DND-41 (cell line): ENCODE data around the gene E2F4.

ENCODE experiments used
- EZH2 ChIP-seq: IDR thresholded peaks from 3 replicates; pipeline ENCODE4 v1.6.1; 2012; ENCODE audit warnings: borderline replicate concordance, low read depth, mild to moderate bottlenecking, moderate library complexity, low read length, inconsistent platforms; ENCODE audit not compliant: severe bottlenecking
- TF ChIP-seq, protein P1 (sequence below): IDR thresholded peaks from 2 replicates; pipeline ENCODE4 v1.5.1; 2012; ENCODE audit warnings: borderline replicate concordance, low read length, moderate library complexity, mild to moderate bottlenecking; ENCODE audit not compliant: poor library complexity, severe bottlenecking; ENCODE audit errors: extremely low read depth

DNA sequence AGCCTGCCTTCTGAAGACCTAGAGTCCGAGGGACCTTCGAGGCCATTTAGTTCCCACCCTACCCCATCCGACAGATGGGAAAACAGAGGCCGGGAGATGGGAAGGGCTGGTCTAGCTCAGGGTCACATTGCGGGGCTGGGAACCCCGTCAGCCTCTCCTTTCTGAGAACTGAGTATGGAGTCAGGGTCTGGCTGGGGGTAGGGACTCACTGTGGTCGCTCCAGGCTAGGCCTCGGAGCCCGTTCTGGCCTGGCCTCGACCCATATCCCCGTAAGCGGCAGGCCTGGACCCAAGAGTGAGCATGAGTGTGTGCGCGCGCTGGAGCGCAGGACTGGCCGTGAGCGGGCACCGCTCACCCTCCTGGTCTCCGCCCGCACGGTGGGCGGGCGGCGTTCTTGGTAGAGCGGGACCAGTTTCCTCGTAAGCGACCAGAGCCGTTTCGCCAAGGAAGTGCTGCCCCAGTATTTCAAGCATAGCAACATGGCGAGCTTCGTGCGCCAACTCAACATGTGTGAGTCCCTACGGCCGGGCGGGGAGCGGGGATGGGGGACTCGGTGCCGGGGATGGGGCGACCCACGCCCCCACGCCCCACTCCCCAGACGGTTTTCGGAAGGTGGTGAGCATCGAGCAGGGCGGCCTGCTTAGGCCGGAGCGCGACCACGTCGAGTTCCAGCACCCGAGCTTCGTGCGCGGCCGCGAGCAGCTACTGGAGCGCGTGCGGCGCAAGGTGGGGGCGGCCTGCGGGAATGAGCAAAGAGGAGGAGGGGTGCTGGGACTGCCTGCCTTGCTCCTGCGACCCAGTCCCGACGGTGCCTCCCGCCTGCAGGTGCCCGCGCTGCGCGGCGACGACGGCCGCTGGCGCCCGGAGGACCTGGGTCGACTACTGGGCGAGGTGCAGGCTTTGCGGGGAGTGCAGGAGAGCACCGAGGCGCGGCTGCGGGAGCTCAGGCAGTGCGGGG is 26.6 kb upstream of the E2F4 start:
- TF ChIP-seq, protein P1, sequence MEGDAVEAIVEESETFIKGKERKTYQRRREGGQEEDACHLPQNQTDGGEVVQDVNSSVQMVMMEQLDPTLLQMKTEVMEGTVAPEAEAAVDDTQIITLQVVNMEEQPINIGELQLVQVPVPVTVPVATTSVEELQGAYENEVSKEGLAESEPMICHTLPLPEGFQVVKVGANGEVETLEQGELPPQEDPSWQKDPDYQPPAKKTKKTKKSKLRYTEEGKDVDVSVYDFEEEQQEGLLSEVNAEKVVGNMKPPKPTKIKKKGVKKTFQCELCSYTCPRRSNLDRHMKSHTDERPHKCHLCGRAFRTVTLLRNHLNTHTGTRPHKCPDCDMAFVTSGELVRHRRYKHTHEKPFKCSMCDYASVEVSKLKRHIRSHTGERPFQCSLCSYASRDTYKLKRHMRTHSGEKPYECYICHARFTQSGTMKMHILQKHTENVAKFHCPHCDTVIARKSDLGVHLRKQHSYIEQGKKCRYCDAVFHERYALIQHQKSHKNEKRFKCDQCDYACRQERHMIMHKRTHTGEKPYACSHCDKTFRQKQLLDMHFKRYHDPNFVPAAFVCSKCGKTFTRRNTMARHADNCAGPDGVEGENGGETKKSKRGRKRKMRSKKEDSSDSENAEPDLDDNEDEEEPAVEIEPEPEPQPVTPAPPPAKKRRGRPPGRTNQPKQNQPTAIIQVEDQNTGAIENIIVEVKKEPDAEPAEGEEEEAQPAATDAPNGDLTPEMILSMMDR: no peak
- TF ChIP-seq EZH2: no peak
